ENCODE data around the gene IRAK3.

DNA sequence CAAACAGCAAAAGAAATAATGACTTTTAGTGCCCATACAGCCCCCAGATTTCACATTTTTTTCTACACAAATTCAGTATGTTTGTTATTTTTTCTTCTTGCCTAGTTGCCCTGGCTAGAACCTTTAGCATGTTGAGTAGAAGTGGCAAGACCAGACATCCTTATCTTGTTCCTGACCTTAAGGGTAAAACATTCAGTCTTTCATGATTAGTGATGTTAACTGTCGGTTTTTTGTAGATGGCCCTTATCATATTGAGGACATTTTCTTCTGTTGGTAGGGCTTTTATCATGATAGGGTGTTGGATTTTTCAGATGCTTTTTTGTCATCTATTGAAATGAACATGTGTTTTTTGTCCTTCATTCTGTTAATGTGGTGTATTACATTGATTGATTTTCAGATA lies 17.1 kb downstream of the IRAK3 start:
- TF ChIP-seq EZH2 (IDR thresholded peaks at IDR 0.05; ENCODE audit: insufficient read depth, poor library complexity, severe bottlenecking) (no peak), EZH2phosphoT487 (IDR thresholded peaks at IDR 0.05; ENCODE audit: insufficient read depth, low read depth) (no peak)

Data from GM23248 (cell line).